GM19468 (cell line): Measurements from ENCODE around the gene CEP131.

Experiments used
- ATAC-seq: cut with Tn5 transposase; IDR thresholded peaks from one replicate; pipeline ENCODE4 v1.9.1; 2021; ENCODE audit warnings: mild to moderate bottlenecking, moderate library complexity, moderate number of reproducible peaks; ENCODE audit not compliant: unreplicated experiment; ENCODE audit errors: extremely low read depth

CEP131 gene

DNA sequence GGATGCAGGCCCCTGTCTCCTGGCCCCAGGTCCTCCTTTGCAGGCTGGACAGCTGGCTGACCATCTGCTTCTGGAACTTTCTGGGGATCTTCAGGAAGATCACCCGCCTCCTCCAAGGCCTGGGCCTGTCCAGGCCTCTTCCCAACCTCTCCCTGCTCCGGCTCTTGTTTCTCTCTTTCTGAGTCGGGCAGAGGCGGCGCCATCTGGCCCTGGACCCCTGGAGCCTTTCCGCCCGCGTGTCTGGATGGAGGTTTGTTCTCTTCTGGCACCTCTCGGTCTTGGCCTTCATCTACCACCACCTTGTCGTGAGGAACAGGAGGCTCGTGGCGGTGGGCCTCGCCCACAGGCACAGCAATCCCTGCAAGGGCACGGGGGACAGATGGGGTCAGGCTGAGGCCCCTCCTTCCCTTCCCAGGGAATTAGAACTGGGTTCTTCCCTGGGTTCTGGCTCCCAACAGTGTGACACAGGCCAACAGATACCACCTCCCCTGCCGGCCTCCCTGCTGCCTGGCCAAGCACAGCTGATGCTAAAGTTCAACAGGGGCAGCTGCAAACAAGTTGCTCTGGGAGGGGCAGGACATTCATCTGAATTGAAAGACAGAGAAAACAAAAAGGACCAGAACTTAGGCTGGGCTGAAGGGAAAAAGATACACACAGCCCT is 29.7 kb upstream of the CEP131 start:
- no peak for ATAC-seq

DNA sequence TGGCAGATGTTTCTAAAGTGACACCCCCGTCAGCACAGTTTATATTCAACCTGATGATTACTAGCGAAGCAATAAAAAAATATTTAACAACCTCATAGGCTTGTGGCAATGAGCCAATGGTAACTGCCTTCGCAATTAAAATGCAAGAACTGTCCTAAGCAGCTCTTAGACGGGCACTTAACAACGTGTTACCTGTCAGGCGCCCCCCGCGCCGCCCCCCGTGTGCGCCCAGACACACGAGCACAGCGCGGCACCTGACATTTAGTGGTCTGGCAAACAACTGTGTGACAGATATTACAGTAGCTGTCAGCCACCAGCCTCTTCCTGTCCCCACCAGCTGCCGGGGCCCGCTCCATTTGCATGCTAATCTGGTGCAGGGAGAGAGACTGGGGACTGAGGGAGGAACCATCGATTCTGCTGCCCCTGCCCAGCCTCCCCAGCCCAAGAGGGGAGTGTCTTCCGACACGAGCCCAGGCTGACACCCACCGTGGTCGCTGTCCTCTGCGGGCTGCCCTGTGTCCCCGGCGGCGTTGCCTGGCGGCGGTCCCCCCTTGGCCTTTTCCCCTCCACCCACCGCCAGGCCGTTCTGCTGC is 29.0 kb upstream of the CEP131 start:
- ATAC-seq = no peak

DNA sequence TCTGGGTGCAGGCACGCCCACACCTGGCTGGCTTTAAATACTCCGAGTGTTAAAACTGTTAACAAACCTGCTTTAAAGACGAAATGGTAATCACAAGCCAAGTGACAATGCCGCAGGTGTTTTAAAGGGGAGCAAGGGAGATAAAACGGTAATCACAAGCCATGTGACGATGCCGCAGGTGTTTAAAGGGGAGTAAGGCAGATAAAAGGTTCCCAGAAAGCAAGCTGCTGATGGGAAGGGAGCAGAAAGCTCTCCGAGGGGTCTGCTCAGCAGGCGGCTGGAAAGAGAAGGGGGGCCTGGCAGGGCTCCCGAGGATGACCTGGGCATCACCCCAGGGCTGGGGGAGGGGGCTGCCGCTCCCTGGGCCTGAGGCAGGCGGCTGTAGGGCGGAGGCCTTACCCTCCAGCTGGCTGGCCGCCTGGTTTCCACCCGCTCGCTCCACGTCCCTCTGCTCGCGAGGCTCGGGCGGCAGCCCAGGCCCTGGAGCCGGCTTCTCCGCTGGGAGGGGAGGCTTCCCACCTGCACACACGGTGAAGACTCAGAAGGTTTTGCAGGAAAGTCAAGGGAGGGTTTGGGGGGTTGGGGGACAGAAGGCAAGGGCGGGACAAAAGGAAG is 28.4 kb upstream of the CEP131 start:
- ATAC-seq = no peak

DNA sequence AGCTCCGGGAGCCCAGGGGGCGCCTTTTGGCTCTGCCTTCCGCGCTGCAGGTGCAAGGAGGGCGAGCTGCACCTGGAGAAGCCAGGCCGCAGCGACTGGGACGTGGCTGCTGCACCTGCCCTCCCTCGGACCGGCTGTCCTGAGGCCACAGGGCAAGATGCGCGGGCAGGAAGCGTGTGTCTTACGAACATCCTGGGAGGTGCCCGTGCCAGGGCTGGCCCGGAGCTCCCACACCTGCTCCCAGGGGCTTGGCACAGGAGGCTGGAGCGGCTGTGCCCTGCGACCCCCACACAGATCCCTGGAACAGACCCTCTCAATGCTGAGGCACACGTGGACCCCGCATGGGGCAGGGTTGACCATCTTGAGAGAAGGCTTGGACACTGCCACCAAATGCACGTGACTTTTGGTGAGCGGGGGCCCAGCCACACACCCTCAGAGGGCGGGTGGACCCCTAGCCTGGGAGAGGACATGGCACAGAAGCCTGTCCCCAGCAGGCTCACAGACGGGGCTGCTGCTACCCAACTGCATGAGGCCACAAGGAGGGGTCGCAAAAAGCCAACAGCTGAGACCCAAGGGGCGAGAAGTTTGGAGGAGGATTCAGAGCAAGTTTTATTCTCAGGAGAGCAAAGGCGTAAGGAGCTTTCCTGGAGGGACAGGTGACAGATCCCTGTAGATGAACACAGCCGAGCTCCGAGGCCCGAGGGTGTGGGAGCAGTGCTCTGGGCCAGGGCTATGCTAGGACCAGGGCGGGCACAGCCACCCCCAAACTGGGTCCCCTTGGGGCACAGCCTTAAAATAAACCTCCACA is 27.7 kb upstream of the CEP131 start:
- no peak for ATAC-seq

DNA sequence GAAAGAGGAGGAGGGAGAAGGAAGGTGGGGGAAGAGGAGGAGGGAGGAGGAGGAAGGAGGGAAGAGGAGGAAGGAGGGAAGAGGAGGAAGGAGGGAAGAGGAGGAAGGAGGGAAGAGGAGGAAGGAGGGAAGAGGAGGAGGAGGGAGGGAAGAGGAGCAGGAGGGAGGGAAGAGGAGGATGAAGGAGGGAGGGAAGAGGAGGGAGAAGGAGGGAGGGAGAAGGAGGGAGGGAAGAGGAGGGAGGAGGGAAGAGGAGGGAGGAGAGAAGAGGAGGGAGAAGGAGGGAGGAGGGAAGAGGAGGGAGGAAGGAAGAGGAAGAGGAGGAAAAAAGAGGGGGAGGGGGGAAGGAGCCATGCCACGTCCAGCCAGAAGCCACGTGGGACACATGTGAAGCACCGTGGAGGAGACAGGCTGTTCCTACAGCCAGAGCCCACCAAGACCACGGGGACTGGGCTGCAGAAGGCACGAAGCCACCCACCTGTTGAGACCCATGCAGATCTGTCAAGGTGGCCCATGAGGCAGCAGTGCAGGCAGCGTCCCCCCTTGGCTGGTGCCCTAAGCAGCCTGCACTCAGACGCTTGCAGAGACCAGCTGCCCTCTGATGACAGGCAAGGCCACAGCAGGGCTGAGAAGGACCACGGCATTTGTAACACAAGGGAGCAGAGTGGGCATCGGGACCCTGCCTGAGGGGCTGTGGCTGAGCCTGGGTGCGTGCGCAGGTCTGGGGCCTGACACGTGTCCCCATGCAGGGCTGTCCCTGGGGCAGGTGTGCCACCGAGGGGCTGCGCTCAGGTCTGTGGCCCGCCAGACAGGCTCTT is 26.7 kb upstream of the CEP131 start:
- ATAC-seq = no peak

DNA sequence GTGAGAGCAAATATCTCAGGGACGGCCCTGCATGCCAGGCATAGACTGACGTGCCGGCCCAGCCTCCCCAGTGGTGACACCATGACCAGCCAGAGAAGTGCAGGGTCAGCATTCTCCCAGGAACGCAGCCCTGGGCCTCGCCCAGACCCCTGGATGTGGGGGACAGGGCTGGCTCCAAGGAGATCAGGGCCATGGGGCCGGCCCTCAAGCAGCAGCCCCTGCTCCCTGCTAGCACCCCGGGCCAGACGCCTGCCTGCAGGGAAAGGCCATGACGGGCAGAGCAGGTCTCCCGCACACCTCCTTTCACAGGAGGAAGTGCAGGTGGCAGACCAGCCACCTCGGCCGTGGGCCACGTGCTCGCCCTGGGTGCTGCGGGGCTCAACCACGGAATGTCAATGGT is 25.9 kb upstream of the CEP131 start:
- ATAC-seq = no peak

DNA sequence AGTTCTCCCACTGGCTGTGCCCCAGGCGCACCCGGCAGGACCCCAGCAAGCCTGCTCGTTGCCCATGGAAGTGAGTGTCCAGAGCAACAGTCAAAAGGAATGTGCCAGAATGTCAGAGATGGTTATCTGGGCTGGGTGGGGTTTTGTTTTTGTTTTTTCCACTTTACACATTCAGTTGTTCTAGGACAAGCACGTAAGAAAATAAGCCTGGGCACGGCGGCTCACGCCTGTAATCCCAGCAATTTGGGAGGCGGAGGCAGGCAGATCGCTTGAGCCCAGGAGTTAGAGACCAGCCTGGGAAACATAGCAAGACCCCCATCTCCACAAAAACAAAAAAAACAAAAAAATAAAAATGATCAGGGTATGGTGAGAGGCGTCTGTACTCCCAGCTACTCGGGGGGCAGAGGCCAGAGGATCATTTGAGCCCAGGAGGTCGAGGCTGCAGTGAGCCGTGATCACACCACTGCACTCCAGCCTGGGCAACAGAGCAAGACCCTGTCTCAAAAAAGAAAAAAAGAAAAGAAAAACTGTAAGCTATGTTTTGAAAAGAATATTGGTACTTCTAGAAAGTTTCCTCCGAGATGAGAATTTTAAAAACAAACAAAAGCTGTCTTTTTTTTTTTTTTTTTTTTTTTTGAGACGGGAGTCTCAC is 24.7 kb upstream of the CEP131 start:
- no peak for ATAC-seq

DNA sequence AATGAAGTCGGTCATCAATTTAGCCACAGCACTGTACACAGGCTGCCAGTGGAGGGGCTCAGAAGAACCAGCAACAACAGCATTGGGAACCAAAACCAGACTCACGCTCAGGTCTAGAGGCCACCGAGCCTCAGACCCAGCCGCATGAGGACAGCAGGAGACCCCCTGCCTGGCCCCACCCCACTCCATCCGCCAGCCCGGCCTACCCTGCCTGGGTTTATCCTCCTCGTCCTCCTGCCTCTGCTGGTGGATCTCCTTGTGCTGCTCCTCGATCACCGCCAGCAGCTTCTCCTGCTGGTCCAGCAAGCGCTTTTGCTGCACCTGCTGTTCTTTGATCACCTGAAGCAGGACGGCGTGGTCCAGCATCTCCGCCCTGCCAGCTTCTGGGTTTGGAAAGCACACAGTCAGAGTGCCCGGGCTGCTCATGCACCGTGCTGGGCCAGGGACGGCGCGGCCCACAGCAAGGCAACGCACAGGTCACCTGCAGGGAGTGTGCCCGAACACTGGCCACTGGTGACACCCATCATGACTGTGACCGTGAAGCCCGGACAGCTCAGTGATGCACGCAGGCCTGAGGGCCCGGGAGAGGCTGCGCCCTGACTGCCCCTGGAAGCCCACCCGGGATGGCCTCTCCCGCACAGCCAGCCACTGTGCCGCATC is 24.0 kb upstream of the CEP131 start:
- ATAC-seq = no peak

DNA sequence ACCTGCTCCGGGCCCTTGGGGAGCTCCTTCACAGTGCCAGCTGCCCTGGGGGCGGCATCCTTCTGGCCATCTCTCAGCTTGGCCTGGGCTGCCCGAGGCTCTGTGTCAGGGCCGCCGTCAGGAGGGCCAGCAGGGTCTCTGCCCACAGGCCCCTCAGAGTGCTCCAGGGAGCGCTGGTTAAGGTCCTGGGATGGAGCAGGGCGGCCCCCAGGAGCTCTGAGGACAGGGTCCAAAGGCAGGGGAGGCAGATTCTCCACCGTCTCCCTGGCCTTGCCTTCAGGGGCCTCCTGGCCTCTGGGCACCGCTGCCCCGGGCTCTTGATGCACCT is 23.5 kb upstream of the CEP131 start:
- no peak for ATAC-seq

DNA sequence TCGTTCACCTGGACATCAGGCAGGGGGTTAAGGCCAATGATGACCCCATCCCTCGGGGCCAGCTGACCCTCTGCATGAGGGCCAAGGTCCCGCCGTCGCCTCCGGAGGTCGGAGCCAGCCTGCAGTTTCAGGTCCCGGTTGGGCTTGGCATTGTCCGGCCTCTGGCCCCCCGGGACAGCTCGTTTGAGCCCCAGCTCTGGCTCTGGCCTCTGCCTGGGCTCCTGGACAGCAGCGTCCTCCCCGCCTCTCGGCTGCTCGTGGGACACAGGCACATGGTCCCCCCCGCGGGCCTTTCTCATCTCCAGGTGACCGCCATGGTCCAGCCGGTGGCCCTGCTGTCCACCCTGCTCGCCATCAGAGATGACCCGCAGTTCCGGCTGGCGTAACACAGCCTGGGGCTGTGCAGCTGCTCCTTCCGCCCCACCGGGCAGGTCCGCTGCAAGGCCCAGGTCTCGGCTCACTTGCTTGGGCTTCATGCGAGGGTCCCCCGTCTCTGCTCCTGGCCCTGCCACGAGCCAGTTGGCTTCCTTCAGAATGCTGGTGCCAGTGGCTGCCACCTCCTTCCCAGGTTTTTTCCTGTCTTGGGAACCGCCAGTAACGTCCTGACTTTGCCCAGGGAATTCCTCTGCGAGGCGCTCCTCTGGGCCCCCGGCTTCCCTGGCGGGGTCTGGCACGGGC is 23.0 kb upstream of the CEP131 start:
- no peak for ATAC-seq

DNA sequence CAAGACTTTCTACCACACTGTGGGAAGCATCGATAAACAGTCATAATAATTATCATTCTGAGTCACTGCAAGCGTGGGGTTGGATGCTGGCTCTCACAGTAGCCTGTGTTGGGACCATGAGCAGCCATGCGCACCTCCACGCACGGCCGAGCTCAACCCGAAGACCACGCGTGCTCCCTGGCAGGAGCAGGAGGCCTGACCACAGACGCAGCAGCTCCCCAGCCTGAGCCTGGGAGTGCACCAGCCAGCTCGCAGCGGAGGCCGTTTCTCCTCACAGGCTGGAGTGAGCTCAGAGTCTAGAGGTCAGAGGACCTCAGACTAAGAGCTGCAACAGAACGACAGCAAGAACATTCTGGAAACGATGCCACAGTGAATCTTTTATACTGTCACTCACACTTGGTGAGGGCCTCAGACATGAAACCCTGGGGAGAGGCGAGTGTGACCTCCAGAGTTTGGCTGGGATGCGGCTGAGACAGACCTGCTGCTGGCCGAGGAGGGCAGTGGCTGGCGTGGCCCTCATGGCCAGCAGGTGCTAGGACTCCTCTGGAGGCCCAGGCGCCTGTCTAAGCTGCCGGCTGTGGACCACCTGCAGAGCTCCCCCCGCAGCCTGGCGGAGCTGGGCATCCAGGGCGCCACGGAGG is 22.4 kb upstream of the CEP131 start:
- no peak for ATAC-seq

DNA sequence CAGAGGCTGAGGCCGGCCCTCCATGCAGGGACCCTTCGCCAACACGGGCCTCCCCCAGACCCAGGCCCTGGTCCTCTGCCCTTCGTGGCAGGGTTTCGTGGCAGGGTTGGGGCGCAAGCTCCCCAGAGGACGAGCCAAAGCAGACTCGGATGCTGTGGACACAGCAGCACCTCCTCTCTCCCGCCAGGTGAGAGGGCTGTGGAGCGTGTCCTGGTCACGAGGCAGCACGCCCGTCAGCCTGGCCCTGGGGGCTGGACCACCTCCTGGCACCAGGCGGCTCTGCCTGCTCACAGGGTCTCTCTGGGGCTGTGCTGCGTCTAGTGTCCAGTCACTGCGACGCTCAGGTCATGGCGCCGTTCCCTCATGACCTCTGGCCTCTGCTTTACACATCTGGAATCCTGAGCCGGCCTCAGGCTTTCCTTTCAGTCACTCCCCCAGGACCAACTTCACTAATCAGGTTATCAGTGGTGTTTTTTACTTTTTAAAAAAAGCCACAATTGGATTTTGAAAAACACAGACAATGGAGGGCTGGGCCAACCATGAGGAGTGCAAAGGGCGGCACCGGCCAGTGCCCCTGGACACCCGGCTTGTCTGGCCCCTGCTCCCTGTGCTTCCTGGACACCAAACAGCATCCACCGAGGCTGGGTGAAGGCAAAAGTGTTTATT is 21.7 kb upstream of the CEP131 start:
- ATAC-seq = no peak

DNA sequence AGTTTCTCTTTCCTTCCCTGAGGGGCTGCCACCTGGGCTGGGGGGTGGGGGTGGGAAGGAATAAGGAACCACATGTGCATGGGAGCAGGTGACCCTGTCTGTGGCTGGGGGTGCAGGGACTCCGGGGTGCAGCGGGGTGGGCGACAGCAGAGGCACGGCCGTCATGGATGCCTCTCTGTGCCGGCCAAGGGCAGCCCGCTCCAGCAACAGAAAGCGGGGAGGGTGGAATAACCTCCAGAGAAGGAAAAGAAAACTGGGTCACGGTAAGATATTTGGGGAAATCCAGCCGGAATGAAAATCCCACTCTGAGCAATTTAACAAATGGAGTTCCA is 20.5 kb upstream of the CEP131 start:
- no peak for ATAC-seq

DNA sequence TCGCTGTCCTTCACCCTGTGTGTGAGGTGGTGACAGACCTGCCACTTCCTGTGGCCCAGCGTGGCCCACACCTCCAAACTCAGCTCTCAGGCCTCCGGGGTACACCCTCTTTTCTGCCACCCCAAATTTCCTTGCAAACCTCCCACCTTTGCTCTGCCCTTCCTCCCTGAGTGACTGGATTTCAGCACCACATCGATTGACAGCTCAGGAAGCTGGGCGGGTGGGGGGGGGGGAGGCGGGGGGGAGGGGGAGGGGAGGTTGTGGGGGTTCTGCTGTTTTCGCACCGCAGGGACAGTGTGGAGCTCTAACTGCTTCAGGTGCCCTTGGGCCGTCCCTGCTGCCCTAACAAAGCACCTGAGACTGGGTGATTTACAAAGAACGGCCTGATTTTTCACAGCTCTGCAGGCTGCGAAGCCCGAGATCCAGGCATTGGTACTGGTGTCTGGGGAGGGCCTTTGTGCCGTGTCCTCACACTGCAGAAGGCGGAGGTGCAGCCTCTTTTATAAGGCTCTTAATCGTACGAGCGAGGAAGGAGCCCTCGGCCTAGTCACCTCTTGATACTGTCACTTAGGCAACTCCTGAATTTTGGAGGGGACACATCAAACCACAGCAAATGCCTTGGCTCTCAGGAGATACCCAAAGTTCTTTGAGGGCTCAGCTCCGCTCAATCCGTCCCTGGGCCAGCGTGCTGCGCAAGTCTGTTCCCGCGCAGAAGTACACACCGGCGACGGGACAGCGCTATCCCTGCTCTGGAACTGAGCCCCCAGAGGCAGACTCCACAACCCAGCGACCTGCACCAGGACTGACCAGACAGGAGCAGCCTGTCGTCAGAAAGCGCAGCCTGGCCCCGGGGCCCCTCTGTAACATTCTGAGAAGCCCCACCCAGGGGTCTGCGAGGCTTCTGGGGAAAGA is 19.9 kb upstream of the CEP131 start:
- ATAC-seq = no peak

DNA sequence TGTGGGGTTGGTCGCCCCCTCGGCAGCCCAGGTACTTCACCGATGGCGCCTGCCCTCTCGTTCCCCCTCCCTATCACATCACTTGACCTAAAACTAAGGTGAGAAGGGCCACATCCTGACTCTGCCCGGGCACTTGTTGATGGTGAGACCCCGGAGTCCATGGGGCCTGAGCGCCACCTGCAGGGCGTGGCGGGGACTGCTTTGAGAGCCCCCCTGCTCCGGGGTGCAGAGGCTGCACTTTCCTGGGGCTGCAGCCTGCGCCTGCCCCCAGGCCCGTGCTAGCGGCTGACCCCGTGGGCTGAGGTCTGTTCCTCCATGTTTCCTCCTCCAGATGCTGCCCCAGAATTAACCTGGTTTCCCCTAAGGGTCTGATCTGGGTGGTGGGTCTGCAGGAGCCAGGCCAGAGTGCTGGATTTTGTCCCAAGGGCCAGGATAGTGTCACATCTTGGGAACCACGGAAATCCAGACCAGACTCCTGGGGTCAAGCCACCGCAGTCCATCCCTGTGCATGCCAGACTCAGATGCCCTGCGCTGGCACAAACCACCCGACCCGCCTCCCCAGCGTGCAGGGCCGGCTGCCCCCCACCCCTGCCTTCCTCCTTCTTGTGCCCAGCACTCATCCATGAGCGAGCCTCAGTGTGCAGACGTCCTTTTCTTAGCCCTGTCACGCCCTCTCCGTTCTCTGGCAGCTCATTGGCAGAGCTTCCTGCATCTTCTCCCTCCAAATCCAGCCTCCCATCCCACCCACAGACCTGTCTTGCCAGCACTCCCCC is 19.1 kb upstream of the CEP131 start:
- no peak for ATAC-seq

DNA sequence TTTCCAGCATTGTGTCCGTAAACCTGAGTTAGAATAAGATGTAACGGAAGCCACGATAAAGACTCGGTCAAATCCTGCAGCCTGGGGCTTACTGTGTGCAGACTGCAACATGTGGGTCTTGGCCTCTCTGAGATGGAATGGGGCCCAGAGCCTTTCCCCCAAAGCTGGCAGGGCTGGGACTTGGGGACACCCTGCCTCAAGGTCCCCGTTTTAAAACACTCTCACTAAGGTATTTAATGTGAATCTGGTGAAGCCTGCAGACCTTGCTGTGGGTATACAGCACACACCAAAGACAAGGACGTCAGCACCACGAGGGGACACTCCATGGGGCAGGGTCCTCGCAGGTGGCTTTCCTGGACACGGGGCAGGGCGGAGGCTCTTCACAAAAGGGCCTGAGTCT is 18.4 kb upstream of the CEP131 start:
- ATAC-seq = no peak
